Left ventricle myocardium superior (tissue), 1 donor: ENCODE measurements around the gene TEF. TPM values are rescaled to one million over a fixed set of nuclear protein-coding genes. Genes with fewer than 3 reads are reported as not detected.
A peak's percentile ranks its signal among the peaks of the same experiment; 100 is the strongest.

Experiments
- ATAC-seq: fragments of 200-7000 bp; cut with Tn5 transposase; one replicate; pipeline ENCODE4 v1.9.1; 2020; ENCODE audit warnings: mild to moderate bottlenecking, moderate library complexity
- DNase-seq: peaks from one replicate; pipeline ENCODE4 v3.0.0-alpha.2; 2020
- intact Hi-C: fragments of 100-400 bp; cut with micrococcal nuclease; formaldehyde crosslinking; loops from one replicate; pipeline ENCODE4 v1.11.0; 2022
- total RNA-seq: library from RNA; stranded (reverse); fragmentation: NEBNext Ultra II Directional; extraction: Animal tissue kit (Norgen Biotek cat#: 25700); gene quantifications from one replicate; pipeline ENCODE4 v1.2.1, GENCODE V29; 2021
- donor health status: DM: no; HTN: yes; CAD: no; lungs with severe emphysema.

Gene TEF
- total RNA-seq, 1 donor from 2014 or later = 25.4 TPM

- ATAC-seq (no peak), DNase-seq (no peak)
- intact Hi-C loops = no loop called here
These were observed 29.7 kb upstream of the TEF start for GRCh38 chr22:41352058-41352457.

GRCh38 chr22:41353862-41354575 is 27.7 kb upstream of the TEF start:
- intact Hi-C loops = no loop called here
- no peak for ATAC-seq
- DNase-seq = no peak

GRCh38 chr22:41354979-41355378 is 26.8 kb upstream of the TEF start:
- ATAC-seq (no peak), DNase-seq (no peak)
- intact Hi-C loops = no loop called here

GRCh38 chr22:41355895-41356294 is 25.8 kb upstream of the TEF start:
- intact Hi-C loops = no loop called here
- ATAC-seq = no peak
- DNase-seq = no peak

GRCh38 chr22:41356430-41357028 is 25.2 kb upstream of the TEF start:
- no peak for DNase-seq
- intact Hi-C loops = no loop called here
- ATAC-seq = no peak

- DNase-seq (no peak), ATAC-seq (no peak)
- intact Hi-C loops = no loop called here
These were observed 24.6 kb upstream of the TEF start for GRCh38 chr22:41357191-41357590.

GRCh38 chr22:41358927-41359326 is 22.8 kb upstream of the TEF start:
- no peak for DNase-seq
- ATAC-seq = no peak
- intact Hi-C loops = no loop called here

- no peak for DNase-seq
- no peak for ATAC-seq
- intact Hi-C loops = no loop called here
These were observed 22.4 kb upstream of the TEF start for GRCh38 chr22:41359376-41359775.

- peak; percentile 84 for ATAC-seq
These were observed 21.6 kb upstream of the TEF start for GRCh38 chr22:41360126-41360525.

GRCh38 chr22:41361716-41362310 is 19.9 kb upstream of the TEF start:
- DNase-seq (no peak), ATAC-seq (no peak)
- intact Hi-C loops = no loop called here

More at GRCh38 chr22:41360126-41360525, 21.6 kb upstream of the TEF start:
- intact Hi-C loops = no loop called here
- DNase-seq = peak; percentile 75

GRCh38 chr22:41362615-41363014 is 19.1 kb upstream of the TEF start:
- intact Hi-C loops = no loop called here
- no peak for ATAC-seq
- no peak for DNase-seq

- ATAC-seq (no peak), DNase-seq (no peak)
- intact Hi-C loops = no loop called here
These were observed 17.5 kb upstream of the TEF start for GRCh38 chr22:41364233-41364632.

GRCh38 chr22:41364955-41365354 is 16.8 kb upstream of the TEF start:
- intact Hi-C loops = no loop called here
- no peak for DNase-seq
- no peak for ATAC-seq

- intact Hi-C loops = no loop called here
- no peak for DNase-seq
- ATAC-seq = no peak
These were observed 16.3 kb upstream of the TEF start for GRCh38 chr22:41365425-41365824.

GRCh38 chr22:41366323-41367029 is 15.3 kb upstream of the TEF start:
- ATAC-seq (no peak), DNase-seq (no peak)
- intact Hi-C loops = no loop called here

GRCh38 chr22:41367039-41367679 is 14.6 kb upstream of the TEF start:
- ATAC-seq (peak; percentile 95), DNase-seq (peak; percentile 99)
- intact Hi-C loops = no loop called here

GRCh38 chr22:41367680-41368542 is 13.8 kb upstream of the TEF start:
- ATAC-seq (peak; percentile 65), DNase-seq (peak; percentile 69)
- intact Hi-C loops = no loop called here

- ATAC-seq (no peak), DNase-seq (no peak)
- intact Hi-C loops = no loop called here
These were observed 13.0 kb upstream of the TEF start for GRCh38 chr22:41368543-41369423.
